COLO668 (cell line): Measurements from ENCODE around the gene AHRR.

Experiments
- DNase-seq: peaks from one replicate; lab custom pipeline; 2025; ENCODE audit not compliant: unreplicated experiment; lab: John Stamatoyannopoulos, UW

The AHRR gene

GRCh38 chr5:344668-345067 lies 23.2 kb downstream of the AHRR start:
- DNase-seq, result no peak

GRCh38 chr5:345404-346195 lies 24.1 kb downstream of the AHRR start:
- DNase-seq, result no peak

- DNase-seq, result no peak
Measured at GRCh38 chr5:346229-346935, 24.9 kb downstream of the AHRR start.

GRCh38 chr5:347712-348284 lies 26.3 kb downstream of the AHRR start:
- no peak for DNase-seq

- no peak for DNase-seq
Measured at GRCh38 chr5:348726-349125, 27.2 kb downstream of the AHRR start.

GRCh38 chr5:350355-350754 lies 28.8 kb downstream of the AHRR start:
- DNase-seq, result no peak

GRCh38 chr5:351084-351920 lies 29.8 kb downstream of the AHRR start:
- no peak for DNase-seq

- no peak for DNase-seq
Measured at GRCh38 chr5:351921-352245, 30.4 kb downstream of the AHRR start.

- no peak for DNase-seq
Measured at GRCh38 chr5:352639-353611, 31.4 kb downstream of the AHRR start.

- no peak for DNase-seq
Measured at GRCh38 chr5:353612-354580, 32.4 kb downstream of the AHRR start.

- DNase-seq, result no peak
Measured at GRCh38 chr5:354581-355378, 33.3 kb downstream of the AHRR start.

GRCh38 chr5:355379-355935 lies 33.9 kb downstream of the AHRR start:
- no peak for DNase-seq

- DNase-seq, result no peak
Measured at GRCh38 chr5:355958-356357, 34.4 kb downstream of the AHRR start.

- DNase-seq, result no peak
Measured at GRCh38 chr5:359301-359897, 37.9 kb downstream of the AHRR start.

- DNase-seq, result no peak
Measured at GRCh38 chr5:360257-361027, 38.9 kb downstream of the AHRR start.

- no peak for DNase-seq
Measured at GRCh38 chr5:362189-362588, 40.7 kb downstream of the AHRR start.
